ENCODE results near the gene GPX6.

GPX6 gene

DNA sequence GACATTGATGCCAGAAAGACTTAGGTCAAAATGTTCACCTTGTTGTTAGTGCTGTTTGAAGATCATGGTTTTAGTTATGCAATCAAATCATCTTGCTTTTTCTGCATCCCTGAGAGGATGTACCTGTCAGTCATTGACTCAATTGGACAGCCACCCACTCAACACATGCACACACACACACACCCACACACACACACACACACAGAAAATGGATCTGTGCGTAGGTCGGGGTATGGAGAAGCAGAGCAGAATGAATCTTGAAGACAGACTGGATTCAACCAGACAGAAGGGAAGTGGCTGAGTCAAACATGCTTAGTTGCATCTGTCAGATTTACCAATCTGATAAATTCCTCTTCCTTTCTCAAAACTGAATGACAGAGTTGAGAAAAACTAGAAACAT is 53.2 kb downstream of the GPX6 start:
- Histone ChIP-seq H3K27me3 (replicated peaks; ENCODE audit: control insufficient read depth, insufficient read depth, low read length) (no peaks in the 10 kb centered on the region), H3K4me3 (replicated peaks; ENCODE audit: low read depth, low read length) (no peak overlapping the region), H3K36me3 (ENCODE audit: control insufficient read depth, insufficient read depth, low read length) (no peaks in the 10 kb centered on the region)
- TF ChIP-seq, protein P1, sequence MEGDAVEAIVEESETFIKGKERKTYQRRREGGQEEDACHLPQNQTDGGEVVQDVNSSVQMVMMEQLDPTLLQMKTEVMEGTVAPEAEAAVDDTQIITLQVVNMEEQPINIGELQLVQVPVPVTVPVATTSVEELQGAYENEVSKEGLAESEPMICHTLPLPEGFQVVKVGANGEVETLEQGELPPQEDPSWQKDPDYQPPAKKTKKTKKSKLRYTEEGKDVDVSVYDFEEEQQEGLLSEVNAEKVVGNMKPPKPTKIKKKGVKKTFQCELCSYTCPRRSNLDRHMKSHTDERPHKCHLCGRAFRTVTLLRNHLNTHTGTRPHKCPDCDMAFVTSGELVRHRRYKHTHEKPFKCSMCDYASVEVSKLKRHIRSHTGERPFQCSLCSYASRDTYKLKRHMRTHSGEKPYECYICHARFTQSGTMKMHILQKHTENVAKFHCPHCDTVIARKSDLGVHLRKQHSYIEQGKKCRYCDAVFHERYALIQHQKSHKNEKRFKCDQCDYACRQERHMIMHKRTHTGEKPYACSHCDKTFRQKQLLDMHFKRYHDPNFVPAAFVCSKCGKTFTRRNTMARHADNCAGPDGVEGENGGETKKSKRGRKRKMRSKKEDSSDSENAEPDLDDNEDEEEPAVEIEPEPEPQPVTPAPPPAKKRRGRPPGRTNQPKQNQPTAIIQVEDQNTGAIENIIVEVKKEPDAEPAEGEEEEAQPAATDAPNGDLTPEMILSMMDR (IDR thresholded peaks at IDR 0.05; ENCODE audit: insufficient read depth, low read length, poor library complexity, severe bottlenecking) = no peak
- no peak for DNase-seq (ENCODE audit: extremely low read depth, insufficient read length)

DNA sequence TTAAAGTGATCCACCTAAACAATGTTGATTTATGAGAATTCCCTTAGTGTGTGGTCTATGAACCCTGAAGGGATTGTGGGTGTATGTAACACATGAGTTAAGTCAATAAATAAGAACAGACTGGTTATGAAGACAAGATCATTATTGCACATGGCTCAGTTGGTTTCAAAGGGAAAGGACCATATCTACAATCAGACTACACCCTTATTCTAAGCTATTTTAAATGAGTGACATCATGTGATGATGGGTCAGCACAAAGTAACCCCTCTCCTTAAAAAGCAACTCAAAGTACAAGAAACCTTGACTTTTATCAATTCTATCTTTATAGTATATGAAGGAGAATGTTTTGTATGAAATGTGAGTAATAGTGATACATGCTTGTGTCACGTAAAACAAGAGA is 57.0 kb downstream of the GPX6 start:
- no peak for DNase-seq (ENCODE audit: extremely low read depth, insufficient read length)
- TF ChIP-seq, protein P1 (IDR thresholded peaks at IDR 0.05; ENCODE audit: insufficient read depth, low read length, poor library complexity, severe bottlenecking) = no peak
- no peaks in the 10 kb centered on the region; the same call in 1 of the 2 replicates for H3K27me3 ChIP-seq (replicated peaks; ENCODE audit: control insufficient read depth, insufficient read depth, low read length)
- no peaks in the 10 kb centered on the region for H3K36me3 ChIP-seq (ENCODE audit: control insufficient read depth, insufficient read depth, low read length)
- H3K4me3 ChIP-seq (replicated peaks; ENCODE audit: low read depth, low read length) = no peak overlapping the region

Data from GM06990 (cell line).